ENCODE results near the gene SUGCT. TPM values are rescaled to one million over a fixed set of nuclear protein-coding genes. Genes with fewer than 3 reads are reported as not detected.

Gene SUGCT
- total and polyA plus RNA-seq, 3 experiments from 2014 or later, result 1.1 to 1.4 (median 1.3) TPM

DNA sequence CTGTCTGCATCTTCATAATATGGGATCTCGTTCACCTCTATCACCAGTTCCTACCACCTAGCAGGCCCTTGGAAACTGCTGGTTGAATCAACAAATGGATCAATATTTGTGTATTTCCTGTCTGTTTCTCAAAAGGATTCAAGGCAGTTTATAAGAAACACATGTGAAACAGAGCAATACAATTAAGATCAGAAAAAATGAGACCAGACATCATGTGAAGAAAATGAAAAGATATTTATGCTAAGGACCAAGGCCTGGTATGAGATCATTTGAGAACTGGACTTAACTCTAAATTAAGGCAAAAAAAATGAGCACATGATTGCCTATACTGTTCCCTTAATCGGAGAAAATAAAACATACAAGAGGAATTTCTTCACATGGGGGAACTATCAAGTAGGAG, 589.0 kb downstream of the SUGCT start:
- no peaks in the 10 kb centered on the region for H3K36me3 Mint-ChIP-seq
- H3K27ac Mint-ChIP-seq, result no peak overlapping the region
- no peak overlapping the region for H3K4me3 Mint-ChIP-seq
- Histone ChIP-seq H3K27me3 (ENCODE audit: insufficient read depth, low read length, poor library complexity, severe bottlenecking) (no peaks in the 10 kb centered on the region), H3K9me3 (ENCODE audit: low read length) (no peaks in the 10 kb centered on the region), H3K27ac (ENCODE audit: low read depth, low read length) (no peak overlapping the region), H3K36me3 (ENCODE audit: insufficient read depth, low read length) (no peaks in the 10 kb centered on the region), H3K4me3 (ENCODE audit: low read length) (no peak overlapping the region), H3K4me1 (ENCODE audit: insufficient read depth, low read length) (no peaks in the 10 kb centered on the region)
- H3K27me3 Mint-ChIP-seq, result no peaks in the 10 kb centered on the region
- H3K4me1 Mint-ChIP-seq, result no peaks in the 10 kb centered on the region
- H3K9me3 Mint-ChIP-seq, result peaks cover 3 to 18% (median 7%) of the 10 kb centered on the region in 5 donors
- ChIA-PET CTCF (no interaction called here), POLR2A (no interaction called here)
- DNase-seq, result no peak

DNA sequence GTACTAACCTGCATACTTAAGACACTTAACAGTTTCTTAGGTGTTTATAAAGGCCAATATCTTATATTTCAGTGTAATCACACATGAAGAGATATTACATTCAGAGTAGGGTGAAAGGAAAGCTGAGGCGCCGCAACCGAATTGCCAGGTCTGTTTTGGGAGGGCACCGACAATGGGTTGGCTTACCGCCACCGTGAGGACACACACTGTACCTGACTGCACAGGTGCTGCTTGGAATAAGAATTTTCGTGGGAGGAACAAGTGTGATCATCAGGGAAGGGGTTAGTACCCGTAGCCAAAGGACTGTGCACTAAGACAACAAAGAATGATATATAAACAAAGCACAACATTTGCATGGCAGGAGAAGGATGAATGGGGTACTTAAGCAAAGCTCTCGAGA, 591.8 kb downstream of the SUGCT start:
- no peak for DNase-seq
- Histone ChIP-seq H3K27me3 (ENCODE audit: insufficient read depth, low read length, poor library complexity, severe bottlenecking) (no peaks in the 10 kb centered on the region), H3K4me3 (ENCODE audit: low read length) (no peak overlapping the region), H3K4me1 (ENCODE audit: insufficient read depth, low read length) (no peaks in the 10 kb centered on the region), H3K9me3 (ENCODE audit: low read length) (no peaks in the 10 kb centered on the region), H3K36me3 (ENCODE audit: insufficient read depth, low read length) (no peaks in the 10 kb centered on the region), H3K27ac (ENCODE audit: low read depth, low read length) (no peak overlapping the region)
- Mint-ChIP-seq H3K9me3 (peaks cover 7 to 14% (median 14%) of the 10 kb centered on the region in 5 donors), H3K4me1 (no peaks in the 10 kb centered on the region), H3K27ac (no peak overlapping the region), H3K27me3 (no peaks in the 10 kb centered on the region), H3K36me3 (no peaks in the 10 kb centered on the region), H3K4me3 (no peak overlapping the region)
- ChIA-PET CTCF (no interaction called here), POLR2A (no interaction called here)

DNA sequence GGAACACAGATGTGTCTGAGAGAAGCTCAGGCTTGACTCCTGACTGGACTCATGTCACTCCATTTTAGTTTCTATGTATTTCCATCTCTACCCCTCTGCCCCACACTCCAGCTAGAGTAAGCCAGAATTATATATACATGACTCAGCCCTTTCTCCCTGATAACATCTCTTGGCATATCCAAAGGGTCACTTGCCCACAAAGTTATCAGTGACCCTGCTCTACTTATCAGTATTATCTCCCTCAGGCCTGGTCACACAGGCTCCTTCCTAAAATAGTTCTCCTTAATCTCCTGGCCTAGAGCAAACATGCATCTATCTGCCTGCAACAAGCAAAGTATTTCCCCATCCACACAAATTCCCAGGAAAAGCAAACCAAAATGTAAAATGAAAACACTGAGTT, 598.3 kb downstream of the SUGCT start:
- no peak overlapping the region for H3K27ac ChIP-seq (ENCODE audit: low read depth, low read length)
- POLR2A ChIA-PET, result no interaction called here
- no peaks in the 10 kb centered on the region for H3K4me1 ChIP-seq (ENCODE audit: insufficient read depth, low read length)
- H3K9me3 Mint-ChIP-seq, result peaks cover 0 to 18% (median 11%) of the 10 kb centered on the region in 5 donors
- no peaks in the 10 kb centered on the region for H3K36me3 Mint-ChIP-seq
- no peaks in the 10 kb centered on the region for H3K9me3 ChIP-seq (ENCODE audit: low read length)
- no peak overlapping the region for H3K4me3 ChIP-seq (ENCODE audit: low read length)
- H3K4me3 Mint-ChIP-seq, result no peak overlapping the region
- no peaks in the 10 kb centered on the region for H3K27me3 ChIP-seq (ENCODE audit: insufficient read depth, low read length, poor library complexity, severe bottlenecking)
- peaks cover 0 to 2% of the 10 kb centered on the region in 2 donors for H3K27me3 Mint-ChIP-seq
- DNase-seq, result no peak
- CTCF ChIA-PET, result no interaction called here
- H3K36me3 ChIP-seq (ENCODE audit: insufficient read depth, low read length), result no peaks in the 10 kb centered on the region
- no peak overlapping the region for H3K27ac Mint-ChIP-seq
- no peaks in the 10 kb centered on the region for H3K4me1 Mint-ChIP-seq

DNA sequence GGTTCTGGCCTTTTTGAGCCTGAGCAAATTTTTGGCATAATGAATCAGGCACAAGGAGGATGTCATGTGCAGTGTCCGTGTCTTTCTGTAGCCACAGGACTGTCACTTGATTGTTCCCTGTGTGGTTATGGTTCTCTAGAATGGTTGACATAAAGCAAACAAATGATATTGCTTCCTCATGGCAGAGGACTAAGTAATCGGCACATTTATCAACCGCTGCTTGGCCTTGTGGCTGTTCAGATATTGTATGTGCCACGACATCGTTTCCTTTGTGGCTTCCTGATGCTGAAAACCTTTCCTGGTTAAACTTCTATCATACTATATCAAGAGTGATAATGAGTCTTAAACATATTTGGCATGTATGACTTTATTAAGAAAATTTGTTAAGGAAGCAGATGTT, 598.8 kb downstream of the SUGCT start:
- Histone ChIP-seq H3K27me3 (ENCODE audit: insufficient read depth, low read length, poor library complexity, severe bottlenecking) (no peaks in the 10 kb centered on the region), H3K4me3 (ENCODE audit: low read length) (no peak overlapping the region), H3K27ac (ENCODE audit: low read depth, low read length) (no peak overlapping the region), H3K9me3 (ENCODE audit: low read length) (no peaks in the 10 kb centered on the region), H3K36me3 (ENCODE audit: insufficient read depth, low read length) (no peaks in the 10 kb centered on the region), H3K4me1 (ENCODE audit: insufficient read depth, low read length) (no peaks in the 10 kb centered on the region)
- Mint-ChIP-seq H3K4me1 (no peaks in the 10 kb centered on the region), H3K27ac (no peak overlapping the region), H3K9me3 (peaks cover 0 to 18% (median 11%) of the 10 kb centered on the region in 5 donors), H3K27me3 (peaks cover 0 to 2% of the 10 kb centered on the region in 2 donors), H3K4me3 (no peak overlapping the region), H3K36me3 (no peaks in the 10 kb centered on the region)
- ChIA-PET POLR2A (no interaction called here), CTCF (no interaction called here)
- no peak for DNase-seq

DNA sequence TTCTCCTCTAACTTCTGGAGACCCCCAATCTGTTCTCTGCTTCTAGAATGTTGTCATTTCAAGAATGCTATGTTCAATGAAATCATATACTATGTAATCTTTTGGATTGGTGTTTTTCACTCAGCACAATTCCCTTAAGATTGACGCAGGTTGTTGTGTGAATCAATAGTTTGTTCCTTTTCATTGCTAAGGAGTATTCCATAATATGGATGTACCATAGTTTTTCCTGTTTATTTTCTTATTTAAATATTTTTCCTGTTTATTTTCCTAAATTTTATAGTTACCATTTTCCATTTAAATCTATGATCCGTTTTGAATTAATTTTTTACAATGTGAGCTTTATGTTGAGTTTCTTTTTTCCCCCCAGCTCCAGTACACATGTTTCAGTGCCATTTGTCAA, 604.5 kb downstream of the SUGCT start:
- no peaks in the 10 kb centered on the region for H3K4me1 ChIP-seq (ENCODE audit: insufficient read depth, low read length)
- peaks cover 0 to 9% (median 5%) of the 10 kb centered on the region in 5 donors for H3K9me3 Mint-ChIP-seq
- no peaks in the 10 kb centered on the region for H3K9me3 ChIP-seq (ENCODE audit: low read length)
- no peak overlapping the region for H3K4me3 Mint-ChIP-seq
- no peaks in the 10 kb centered on the region for H3K4me1 Mint-ChIP-seq
- H3K27me3 Mint-ChIP-seq, result peaks cover 0 to 2% of the 10 kb centered on the region in 2 donors
- no peaks in the 10 kb centered on the region for H3K36me3 Mint-ChIP-seq
- no peak overlapping the region for H3K4me3 ChIP-seq (ENCODE audit: low read length)
- DNase-seq, result no peak
- ChIA-PET CTCF (no interaction called here), POLR2A (no interaction called here)
- H3K36me3 ChIP-seq (ENCODE audit: insufficient read depth, low read length), result no peaks in the 10 kb centered on the region
- H3K27ac ChIP-seq (ENCODE audit: low read depth, low read length), result no peak overlapping the region
- H3K27me3 ChIP-seq (ENCODE audit: insufficient read depth, low read length, poor library complexity, severe bottlenecking), result no peaks in the 10 kb centered on the region
- no peak overlapping the region for H3K27ac Mint-ChIP-seq

DNA sequence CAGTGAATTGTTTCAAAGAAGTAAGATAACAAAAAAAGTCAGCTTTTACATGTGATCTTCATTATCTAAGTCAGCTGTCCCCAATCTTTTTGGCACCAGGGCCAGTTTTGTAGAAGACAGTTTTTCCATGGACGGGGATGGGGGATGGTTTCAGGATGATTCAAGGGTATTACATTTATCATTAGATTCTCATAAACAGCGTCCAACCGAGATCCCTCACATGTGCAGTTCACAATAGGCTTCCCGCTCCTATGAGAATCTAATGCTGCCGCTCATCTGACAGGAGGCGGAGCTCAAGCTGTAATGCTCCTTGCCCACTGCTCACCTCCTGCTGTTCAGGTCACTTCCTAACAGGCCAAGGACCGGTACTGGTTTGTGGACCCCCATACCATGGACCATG, 607.5 kb downstream of the SUGCT start:
- Mint-ChIP-seq H3K4me1 (no peaks in the 10 kb centered on the region), H3K36me3 (no peaks in the 10 kb centered on the region), H3K9me3 (peaks cover 0 to 20% (median 4%) of the 10 kb centered on the region in 5 donors), H3K27ac (no peak overlapping the region), H3K27me3 (no peaks in the 10 kb centered on the region), H3K4me3 (no peak overlapping the region)
- H3K27me3 ChIP-seq (ENCODE audit: insufficient read depth, low read length, poor library complexity, severe bottlenecking), result no peaks in the 10 kb centered on the region
- no peak for DNase-seq
- CTCF ChIA-PET, result no interaction called here
- no peaks in the 10 kb centered on the region for H3K4me1 ChIP-seq (ENCODE audit: insufficient read depth, low read length)
- H3K36me3 ChIP-seq (ENCODE audit: insufficient read depth, low read length), result no peaks in the 10 kb centered on the region
- POLR2A ChIA-PET, result no interaction called here
- H3K9me3 ChIP-seq (ENCODE audit: low read length), result no peaks in the 10 kb centered on the region
- H3K4me3 ChIP-seq (ENCODE audit: low read length), result no peak overlapping the region
- no peak overlapping the region for H3K27ac ChIP-seq (ENCODE audit: low read depth, low read length)

DNA sequence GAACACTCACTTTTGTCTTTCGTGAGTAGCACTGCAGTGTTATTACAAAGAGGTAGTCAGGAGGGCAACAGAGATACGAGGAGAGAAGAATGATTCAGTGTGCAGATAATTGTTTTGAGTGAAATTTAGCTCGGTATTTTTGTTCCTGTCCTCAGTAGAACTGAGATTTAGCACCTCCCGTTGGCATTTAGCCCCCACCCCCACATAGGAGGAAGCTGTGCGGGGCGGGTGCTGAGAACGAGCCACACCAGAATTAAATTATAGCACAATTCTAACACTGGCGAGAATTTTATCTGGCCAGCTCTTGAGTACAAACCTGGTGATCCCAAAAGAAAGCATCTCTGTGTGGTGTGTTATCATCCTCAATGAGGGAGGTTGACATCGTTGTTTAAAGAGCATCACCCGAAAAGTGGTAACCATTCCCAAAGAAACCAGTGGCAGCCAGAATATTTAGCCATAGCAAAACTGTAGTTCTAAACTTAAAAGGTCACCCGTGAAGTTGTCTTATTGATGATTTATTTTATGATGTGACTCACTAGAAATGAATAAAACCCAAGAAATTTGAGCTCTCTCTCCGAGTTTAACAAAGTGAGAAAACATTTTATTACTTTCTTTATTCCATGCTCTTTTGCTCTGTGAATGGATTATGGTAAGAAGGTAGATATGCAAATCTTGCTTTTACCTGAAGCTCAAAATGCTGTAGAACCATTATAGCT, 612.2 kb downstream of the SUGCT start:
- H3K36me3 Mint-ChIP-seq, result peaks cover 0 to 2% (median 0%) of the 10 kb centered on the region in 3 donors
- H3K4me1 ChIP-seq (ENCODE audit: insufficient read depth, low read length), result no peaks in the 10 kb centered on the region
- H3K4me1 Mint-ChIP-seq, result no peaks in the 10 kb centered on the region
- H3K4me3 ChIP-seq (ENCODE audit: low read length), result no peak overlapping the region
- H3K9me3 ChIP-seq (ENCODE audit: low read length), result no peaks in the 10 kb centered on the region
- H3K27ac ChIP-seq (ENCODE audit: low read depth, low read length), result no peak overlapping the region
- no peaks in the 10 kb centered on the region for H3K27me3 Mint-ChIP-seq
- ChIA-PET CTCF (no interaction called here), POLR2A (no interaction called here)
- H3K27me3 ChIP-seq (ENCODE audit: insufficient read depth, low read length, poor library complexity, severe bottlenecking), result no peaks in the 10 kb centered on the region
- no peak overlapping the region for H3K4me3 Mint-ChIP-seq
- no peak overlapping the region for H3K27ac Mint-ChIP-seq
- no peaks in the 10 kb centered on the region for H3K36me3 ChIP-seq (ENCODE audit: insufficient read depth, low read length)
- DNase-seq, result no peak
- H3K9me3 Mint-ChIP-seq, result peaks cover 4 to 18% (median 13%) of the 10 kb centered on the region in 5 donors

DNA sequence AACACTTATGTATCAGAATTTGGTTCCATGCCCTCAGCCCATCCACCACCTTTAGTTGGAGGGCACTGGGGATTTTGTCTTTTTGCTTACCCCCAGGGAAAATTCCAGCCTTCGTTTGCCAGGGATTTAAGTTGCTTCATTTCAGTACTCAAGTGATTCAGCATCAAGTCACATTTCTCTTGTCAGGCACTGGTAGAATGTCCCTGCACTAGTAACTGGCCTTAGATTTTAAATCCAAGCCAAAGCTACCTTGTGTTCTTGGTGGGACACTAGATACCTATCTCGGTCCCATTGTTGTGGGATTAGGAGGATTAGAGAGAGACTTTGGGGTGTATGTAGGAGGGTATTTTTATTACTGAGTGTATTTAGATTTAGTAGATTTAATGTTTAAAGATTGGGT, 613.1 kb downstream of the SUGCT start:
- H3K9me3 Mint-ChIP-seq, result peaks cover 4 to 18% (median 13%) of the 10 kb centered on the region in 5 donors
- H3K4me1 Mint-ChIP-seq, result no peaks in the 10 kb centered on the region
- POLR2A ChIA-PET, result no interaction called here
- CTCF ChIA-PET, result no interaction called here
- Histone ChIP-seq H3K4me3 (ENCODE audit: low read length) (no peak overlapping the region), H3K27me3 (ENCODE audit: insufficient read depth, low read length, poor library complexity, severe bottlenecking) (no peaks in the 10 kb centered on the region), H3K27ac (ENCODE audit: low read depth, low read length) (no peak overlapping the region), H3K9me3 (ENCODE audit: low read length) (no peaks in the 10 kb centered on the region), H3K36me3 (ENCODE audit: insufficient read depth, low read length) (no peaks in the 10 kb centered on the region), H3K4me1 (ENCODE audit: insufficient read depth, low read length) (no peaks in the 10 kb centered on the region)
- H3K27ac Mint-ChIP-seq, result no peak overlapping the region
- H3K27me3 Mint-ChIP-seq, result no peaks in the 10 kb centered on the region
- H3K36me3 Mint-ChIP-seq, result peaks cover 0 to 2% (median 0%) of the 10 kb centered on the region in 3 donors
- DNase-seq, result no peak
- no peak overlapping the region for H3K4me3 Mint-ChIP-seq
